Breast epithelium (tissue), 4 donors: Measurements from ENCODE around the gene DUOX2. TPM values are rescaled to one million over a fixed set of nuclear protein-coding genes. Genes with fewer than 3 reads are reported as not detected.
"Not testable (repeated sequence)": the region's sequence is repeated elsewhere in the genome, so short reads cannot be mapped to it uniquely, and the experiment has no call there.

ENCODE experiments used
- DNase-seq, 2 donors: peaks; one replicate each; pipeline ENCODE4 v3.0.0-alpha.2; 2019; ENCODE audit warnings: low spot score in 2 of 2
- H3K27ac ChIP-seq, 2 donors: fragments of 200-600 bp; sonication (generic) in 1 of 2; one replicate each; pipeline ENCODE4 v1.5.1; 2016 to 2019; ENCODE audit warnings: mild to moderate bottlenecking in 1 of 2
- H3K27me3 ChIP-seq, 2 donors: fragments of 200-600 bp; sonication (generic) in 1 of 2; one replicate each; pipeline versions ENCODE4 v1.5.1 to v1.6.0; 2017 to 2019; ENCODE audit warnings: control low read depth in 1 of 2, mild to moderate bottlenecking in 1 of 2
- H3K36me3 ChIP-seq: fragments of 200-600 bp; one replicate; pipeline ENCODE4 v1.5.1; 2019
- H3K4me1 ChIP-seq, 2 donors: fragments of 200-600 bp; sonication (generic); one replicate each; pipeline ENCODE4 v1.5.1; 2016 to 2019; ENCODE audit warnings: control low read depth in 1 of 2
- H3K4me3 ChIP-seq, 3 donors: fragments of 200-600 bp; sonication (generic); 1 replicate in 2 of 3; 2 replicates in 1 of 3; pipeline ENCODE4 v1.5.1; 2016 to 2019; ENCODE audit warnings: mild to moderate bottlenecking in 3 of 3, moderate library complexity in 2 of 3
- H3K9me3 ChIP-seq, 2 donors: fragments of 200-600 bp; sonication (generic) in 1 of 2; one replicate each; pipeline ENCODE4 v1.5.1; 2016 to 2019; ENCODE audit warnings: control low read depth in 1 of 2
- CTCF ChIP-seq, 3 donors: fragments of 450-650 bp; IDR thresholded peaks; one replicate each; pipeline ENCODE4 v1.5.1; 2016 to 2017; ENCODE audit warnings: antibody characterized with exemption in 3 of 3, mild to moderate bottlenecking in 3 of 3, moderate library complexity in 3 of 3
- POLR2A ChIP-seq: fragments of 450-650 bp; IDR thresholded peaks from one replicate; pipeline ENCODE4 v1.6.1; 2016; ENCODE audit warnings: antibody characterized with exemption, mild to moderate bottlenecking, moderate library complexity
- POLR2AphosphoS5 ChIP-seq, 3 donors: sonication (generic); formaldehyde crosslinking; IDR thresholded peaks; one replicate each; pipeline ENCODE4 v1.6.1; 2017; ENCODE audit warnings: antibody characterized with exemption in 3 of 3
- intact Hi-C: fragments of 100-400 bp; cut with DNase I; formaldehyde crosslinking; loops from one replicate; pipeline ENCODE4 v1.15.1; 2023; ENCODE audit warnings: low total_unique reads
- total RNA-seq, 3 donors: library from RNA; depleted of rRNA; stranded (reverse); fragments of >200 nt; gene quantifications; one replicate each; pipeline ENCODE4 v1.1.0, GENCODE V29; 2016

DUOX2 gene
- total RNA-seq, 3 donors from 2014 or later: 0.15 to 0.98 (median 0.16) TPM

- peaks cover 0 to 34% of the 10 kb centered on the region in 2 donors for H3K27me3 ChIP-seq
- TF ChIP-seq CTCF (IDR thresholded peaks at IDR 0.05) (no peak), POLR2AphosphoS5 (IDR thresholded peaks at IDR 0.05) (no peak), POLR2A (no peak)
- no peaks in the 10 kb centered on the region for H3K4me1 ChIP-seq
- DNase-seq: peak in 1 of 2 donors; percentile 28
- no peaks in the 10 kb centered on the region for H3K36me3 ChIP-seq
- H3K27ac ChIP-seq: no peak overlapping the region
- H3K9me3 ChIP-seq: no peaks in the 10 kb centered on the region
- intact Hi-C loops: no loop called here
- H3K4me3 ChIP-seq: no peak overlapping the region
Observed at GRCh38 chr15:45105586-45105985, 8.4 kb downstream of the DUOX2 start.

- DNase-seq, H3K4me1 ChIP-seq: not testable (repeated sequence)
Observed at GRCh38 chr15:45104170-45104569, 9.8 kb downstream of the DUOX2 start.

GRCh38 chr15:45102226-45102625 is 11.7 kb downstream of the DUOX2 start:
- Histone ChIP-seq H3K4me1 (no peaks in the 10 kb centered on the region), H3K9me3 (no peaks in the 10 kb centered on the region), H3K27me3 (peaks cover 0 to 14% of the 10 kb centered on the region in 2 donors), H3K4me3 (no peak overlapping the region), H3K36me3 (no peaks in the 10 kb centered on the region), H3K27ac (no peak overlapping the region)
- intact Hi-C loops: no loop called here
- TF ChIP-seq POLR2AphosphoS5 (IDR thresholded peaks at IDR 0.05) (no peak), POLR2A (no peak), CTCF (IDR thresholded peaks at IDR 0.05) (no peak)
- peak in 1 of 2 donors; percentile 28 for DNase-seq

More at GRCh38 chr15:45104170-45104569, 9.8 kb downstream of the DUOX2 start:
- H3K27ac ChIP-seq, intact Hi-C loops, H3K4me3 ChIP-seq, H3K9me3 ChIP-seq, H3K36me3 ChIP-seq: not testable (repeated sequence)
- peaks cover 0 to 20% of the 10 kb centered on the region in 2 donors for H3K27me3 ChIP-seq

GRCh38 chr15:45101749-45102148 is 12.2 kb downstream of the DUOX2 start:
- intact Hi-C loops: no loop called here
- H3K4me3 ChIP-seq: no peak overlapping the region
- peaks cover 0 to 10% of the 10 kb centered on the region in 2 donors for H3K27me3 ChIP-seq
- H3K27ac ChIP-seq: no peak overlapping the region
- TF ChIP-seq CTCF (IDR thresholded peaks at IDR 0.05) (no peak), POLR2A (no peak), POLR2AphosphoS5 (IDR thresholded peaks at IDR 0.05) (no peak)
- DNase-seq: peak in 1 of 2 donors; percentile 48
- H3K9me3 ChIP-seq: no peaks in the 10 kb centered on the region
- no peaks in the 10 kb centered on the region for H3K4me1 ChIP-seq
- H3K36me3 ChIP-seq: no peaks in the 10 kb centered on the region

- intact Hi-C loops: no loop called here
- Histone ChIP-seq H3K27me3 (peaks cover 0 to 6% of the 10 kb centered on the region in 2 donors), H3K4me1 (no peaks in the 10 kb centered on the region), H3K9me3 (no peaks in the 10 kb centered on the region), H3K36me3 (no peaks in the 10 kb centered on the region), H3K4me3 (no peak overlapping the region), H3K27ac (no peak overlapping the region)
- no peak for TF ChIP-seq POLR2A
- no peak for TF ChIP-seq POLR2AphosphoS5 (IDR thresholded peaks at IDR 0.05)
- TF ChIP-seq CTCF (IDR thresholded peaks at IDR 0.05): no peak
- peak in 1 of 2 donors; percentile 7 for DNase-seq
Observed at GRCh38 chr15:45100884-45101625, 12.9 kb downstream of the DUOX2 start.
